ENCODE measurements around the gene TMEM135. TPM values are rescaled to one million over a fixed set of nuclear protein-coding genes. Genes with fewer than 3 reads are reported as not detected.

Gene TMEM135
- total RNA-seq, 2 experiments from 2014 or later, result 14.1 to 15.6 TPM

GRCh38 chr11:87358461-87358860, 320.7 kb downstream of the TMEM135 start:
- no peak overlapping the region for H3K27ac ChIP-seq (ENCODE audit: low read depth in 1 of 2, low read length in 2 of 2)
- H3K27me3 Mint-ChIP-seq, result peaks cover 2% of the 10 kb centered on the region
- H3K4me3 ChIP-seq (ENCODE audit: low read length), result no peak overlapping the region
- H3K36me3 Mint-ChIP-seq (ENCODE audit: low read depth), result no peaks in the 10 kb centered on the region
- H3K4me1 ChIP-seq (ENCODE audit: insufficient read depth, low read length), result no peaks in the 10 kb centered on the region
- H3K9me3 ChIP-seq (ENCODE audit: control insufficient read depth in 1 of 2, insufficient read depth in 1 of 2, low read length in 2 of 2), result no peaks in the 10 kb centered on the region
- ATAC-seq (ENCODE audit: poor library complexity) (no peak), DNase-seq (no peak)
- ChIA-PET CTCF (no interaction called here), POLR2A (no interaction called here)
- no peak overlapping the region for H3K27ac Mint-ChIP-seq
- H3K27me3 ChIP-seq (ENCODE audit: control insufficient read depth in 1 of 2, insufficient read depth in 2 of 2, low read length in 2 of 2), result no peaks in the 10 kb centered on the region
- TF ChIP-seq, protein P1, sequence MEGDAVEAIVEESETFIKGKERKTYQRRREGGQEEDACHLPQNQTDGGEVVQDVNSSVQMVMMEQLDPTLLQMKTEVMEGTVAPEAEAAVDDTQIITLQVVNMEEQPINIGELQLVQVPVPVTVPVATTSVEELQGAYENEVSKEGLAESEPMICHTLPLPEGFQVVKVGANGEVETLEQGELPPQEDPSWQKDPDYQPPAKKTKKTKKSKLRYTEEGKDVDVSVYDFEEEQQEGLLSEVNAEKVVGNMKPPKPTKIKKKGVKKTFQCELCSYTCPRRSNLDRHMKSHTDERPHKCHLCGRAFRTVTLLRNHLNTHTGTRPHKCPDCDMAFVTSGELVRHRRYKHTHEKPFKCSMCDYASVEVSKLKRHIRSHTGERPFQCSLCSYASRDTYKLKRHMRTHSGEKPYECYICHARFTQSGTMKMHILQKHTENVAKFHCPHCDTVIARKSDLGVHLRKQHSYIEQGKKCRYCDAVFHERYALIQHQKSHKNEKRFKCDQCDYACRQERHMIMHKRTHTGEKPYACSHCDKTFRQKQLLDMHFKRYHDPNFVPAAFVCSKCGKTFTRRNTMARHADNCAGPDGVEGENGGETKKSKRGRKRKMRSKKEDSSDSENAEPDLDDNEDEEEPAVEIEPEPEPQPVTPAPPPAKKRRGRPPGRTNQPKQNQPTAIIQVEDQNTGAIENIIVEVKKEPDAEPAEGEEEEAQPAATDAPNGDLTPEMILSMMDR (IDR thresholded peaks at IDR 0.05), result no peak
- H3K4me3 Mint-ChIP-seq, result no peak overlapping the region
- intact Hi-C loops (cut with DNase I, micrococcal nuclease), result loop anchor here in 1 of 2 experiments (10.0 kb wide), 1 partner anchor 1536 kb away; no protein-coding TSS in a partner anchor
- no peaks in the 10 kb centered on the region for H3K36me3 ChIP-seq (ENCODE audit: insufficient read depth, low read length)
- no peaks in the 10 kb centered on the region for H3K9me3 Mint-ChIP-seq
- peaks cover under 1% of the 10 kb centered on the region for H3K4me1 Mint-ChIP-seq (ENCODE audit: low read depth)

DNA sequence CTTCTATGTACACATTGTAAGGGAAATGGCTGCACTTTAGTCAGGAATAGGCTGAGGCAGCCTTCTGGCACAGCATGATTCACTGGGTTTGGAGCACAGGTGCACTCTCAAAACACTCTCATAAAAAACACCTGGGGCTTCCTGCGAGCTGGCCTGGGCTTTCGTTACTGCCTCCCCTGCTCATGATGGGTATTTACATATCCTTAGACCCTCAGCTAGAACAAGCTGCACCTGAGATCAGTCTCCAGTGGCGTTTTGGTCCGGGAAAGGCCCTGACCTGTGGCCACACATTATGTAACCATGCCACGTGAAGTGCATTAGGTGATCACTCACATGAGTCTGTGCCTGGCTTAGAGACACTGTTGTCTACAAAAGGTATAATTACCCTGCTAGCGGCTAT, 321.7 kb downstream of the TMEM135 start:
- H3K4me3 Mint-ChIP-seq, result no peak overlapping the region
- no peaks in the 10 kb centered on the region for H3K36me3 ChIP-seq (ENCODE audit: insufficient read depth, low read length)
- no peak overlapping the region for H3K27ac Mint-ChIP-seq
- H3K36me3 Mint-ChIP-seq (ENCODE audit: low read depth), result no peaks in the 10 kb centered on the region
- H3K27me3 ChIP-seq (ENCODE audit: control insufficient read depth in 1 of 2, insufficient read depth in 2 of 2, low read length in 2 of 2), result no peaks in the 10 kb centered on the region
- no peaks in the 10 kb centered on the region for H3K4me1 Mint-ChIP-seq (ENCODE audit: low read depth)
- H3K9me3 ChIP-seq (ENCODE audit: control insufficient read depth in 1 of 2, insufficient read depth in 1 of 2, low read length in 2 of 2), result no peaks in the 10 kb centered on the region
- ChIA-PET CTCF (no interaction called here), POLR2A (no interaction called here)
- H3K9me3 Mint-ChIP-seq, result no peaks in the 10 kb centered on the region
- no peak overlapping the region for H3K4me3 ChIP-seq (ENCODE audit: low read length)
- intact Hi-C loops (cut with DNase I, micrococcal nuclease), result loop anchor here in 1 of 2 experiments (10.0 kb wide), 1 partner anchor 1535 kb away; no protein-coding TSS in a partner anchor
- no peak for DNase-seq
- no peak overlapping the region for H3K27ac ChIP-seq (ENCODE audit: low read depth in 1 of 2, low read length in 2 of 2)
- H3K27me3 Mint-ChIP-seq, result no peaks in the 10 kb centered on the region
- no peak for ATAC-seq (ENCODE audit: poor library complexity)
- TF ChIP-seq, protein P1 (IDR thresholded peaks at IDR 0.05), result no peak
- no peaks in the 10 kb centered on the region for H3K4me1 ChIP-seq (ENCODE audit: insufficient read depth, low read length)

GRCh38 chr11:87361891-87362290, 324.2 kb downstream of the TMEM135 start:
- H3K36me3 ChIP-seq (ENCODE audit: insufficient read depth, low read length), result no peaks in the 10 kb centered on the region
- intact Hi-C loops (cut with DNase I, micrococcal nuclease), result no loop called here
- Mint-ChIP-seq H3K4me1 (ENCODE audit: low read depth) (no peaks in the 10 kb centered on the region), H3K27ac (no peak overlapping the region), H3K36me3 (ENCODE audit: low read depth) (no peaks in the 10 kb centered on the region), H3K4me3 (no peak overlapping the region), H3K9me3 (no peaks in the 10 kb centered on the region), H3K27me3 (no peaks in the 10 kb centered on the region)
- no peak overlapping the region for H3K4me3 ChIP-seq (ENCODE audit: low read length)
- POLR2A ChIA-PET, result no interaction called here
- H3K9me3 ChIP-seq (ENCODE audit: control insufficient read depth in 1 of 2, insufficient read depth in 1 of 2, low read length in 2 of 2), result no peaks in the 10 kb centered on the region
- no peaks in the 10 kb centered on the region for H3K4me1 ChIP-seq (ENCODE audit: insufficient read depth, low read length)
- no peak overlapping the region for H3K27ac ChIP-seq (ENCODE audit: low read depth in 1 of 2, low read length in 2 of 2)
- no peaks in the 10 kb centered on the region for H3K27me3 ChIP-seq (ENCODE audit: control insufficient read depth in 1 of 2, insufficient read depth in 2 of 2, low read length in 2 of 2)
- no peak for ATAC-seq (ENCODE audit: poor library complexity)
- TF ChIP-seq, protein P1 (IDR thresholded peaks at IDR 0.05), result no peak
- CTCF ChIA-PET, result no interaction called here
- DNase-seq, result no peak
